ENCODE data around the gene PTPRG.

Gene PTPRG

GRCh38 chr3:62144482-62144881, 583.1 kb downstream of the PTPRG start:
- DNase-seq = no peak

GRCh38 chr3:62145086-62145757, 583.9 kb downstream of the PTPRG start:
- no peak for DNase-seq

GRCh38 chr3:62149539-62149938, 588.2 kb downstream of the PTPRG start:
- DNase-seq = no peak

- DNase-seq = no peak
These were observed 588.6 kb downstream of the PTPRG start for GRCh38 chr3:62149962-62150361.

GRCh38 chr3:62151591-62151990, 590.2 kb downstream of the PTPRG start:
- no peak for DNase-seq

- no peak for DNase-seq
These were observed 591.9 kb downstream of the PTPRG start for GRCh38 chr3:62153231-62153630.

- DNase-seq = no peak
These were observed 593.2 kb downstream of the PTPRG start for GRCh38 chr3:62154457-62155148.

- no peak for DNase-seq
These were observed 597.8 kb downstream of the PTPRG start for GRCh38 chr3:62159056-62159708.

GRCh38 chr3:62159709-62160092, 598.3 kb downstream of the PTPRG start:
- DNase-seq = no peak

GRCh38 chr3:62161371-62161770, 600.0 kb downstream of the PTPRG start:
- DNase-seq = no peak

- DNase-seq = no peak
These were observed 602.8 kb downstream of the PTPRG start for GRCh38 chr3:62164196-62164595.

GRCh38 chr3:62164746-62165145, 603.4 kb downstream of the PTPRG start:
- DNase-seq = no peak

- DNase-seq = no peak
These were observed 606.3 kb downstream of the PTPRG start for GRCh38 chr3:62167566-62168262.

GRCh38 chr3:62168356-62168755, 607.0 kb downstream of the PTPRG start:
- DNase-seq = no peak

GRCh38 chr3:62169906-62170660, 608.7 kb downstream of the PTPRG start:
- DNase-seq = no peak

GRCh38 chr3:62171789-62172188, 610.4 kb downstream of the PTPRG start:
- DNase-seq = no peak

GRCh38 chr3:62172199-62172598, 610.8 kb downstream of the PTPRG start:
- no peak for DNase-seq

GRCh38 chr3:62173939-62174515, 612.7 kb downstream of the PTPRG start:
- DNase-seq = no peak

- no peak for DNase-seq
These were observed 613.8 kb downstream of the PTPRG start for GRCh38 chr3:62175161-62175560.

- DNase-seq = no peak
These were observed 616.7 kb downstream of the PTPRG start for GRCh38 chr3:62178032-62178431.

- no peak for DNase-seq
These were observed 617.6 kb downstream of the PTPRG start for GRCh38 chr3:62178739-62179600.

Data from NCI-H1436 (cell line).